MCF 10A (cell line): ENCODE measurements around the gene ARHGAP23. TPM values are rescaled to one million over a fixed set of nuclear protein-coding genes. Genes with fewer than 3 reads are reported as not detected.

Source experiments
- BruUV-seq: library from RNA; stranded (reverse); fragments of 400-500 nt; replicated peaks from 2 replicates; lab custom pipeline; 2021; lab: Mats Ljungman, UMichigan
- CTCF ChIA-PET: fragments of 300-600 bp; sonication (Branson Sonifier 250); formaldehyde crosslinking; extraction: SDS; loops from one replicate; lab custom pipeline; 2021; ENCODE audit warnings: antibody characterized with exemption, inconsistent platforms; lab: Yijun Ruan, JAX
- POLR2A ChIA-PET: fragments of 300-600, 350-650 bp; sonication (Branson Sonifier 250); formaldehyde crosslinking; extraction: SDS; loops from one replicate; lab custom pipeline; 2020; ENCODE audit warnings: antibody characterized with exemption, inconsistent platforms; lab: Yijun Ruan, JAX
- DNase-seq: peaks from one replicate; pipeline ENCODE4 v3.0.0-alpha.2; 2018; ENCODE audit not compliant: unreplicated experiment
- H3K27ac Mint-ChIP-seq: one replicate; pipeline ENCODE4 v1.8.0; 2022; ENCODE audit warnings: mild to moderate bottlenecking, low read depth, mixed read lengths; ENCODE audit not compliant: unreplicated experiment
- H3K27me3 Mint-ChIP-seq: one replicate; pipeline ENCODE4 v1.8.0; 2022; ENCODE audit warnings: mixed read lengths; ENCODE audit not compliant: insufficient read depth, unreplicated experiment
- H3K36me3 Mint-ChIP-seq: one replicate; pipeline ENCODE4 v1.8.0; 2022; ENCODE audit warnings: mild to moderate bottlenecking, moderate library complexity, mixed read lengths; ENCODE audit not compliant: insufficient read depth, unreplicated experiment
- H3K4me1 Mint-ChIP-seq: one replicate; pipeline ENCODE4 v1.8.0; 2022; ENCODE audit warnings: mixed read lengths; ENCODE audit not compliant: insufficient read depth, unreplicated experiment
- H3K4me3 Mint-ChIP-seq: one replicate; pipeline ENCODE4 v1.8.0; 2022; ENCODE audit warnings: mild to moderate bottlenecking, moderate library complexity, mixed read lengths; ENCODE audit not compliant: unreplicated experiment
- H3K9me3 Mint-ChIP-seq: one replicate; pipeline ENCODE4 v1.8.0; 2022; ENCODE audit warnings: mixed read lengths; ENCODE audit not compliant: unreplicated experiment
- CTCF ChIP-seq: fragments of 200-600 bp; IDR thresholded peaks from one replicate; pipeline ENCODE4 v1.8.0; 2022; ENCODE audit warnings: antibody characterized with exemption, mild to moderate bottlenecking; ENCODE audit not compliant: unreplicated experiment
- intact Hi-C: fragments of 100-400 bp; cut with micrococcal nuclease; formaldehyde crosslinking; loops from 2 replicates; pipeline ENCODE4 v1.14.1; 2022
- total RNA-seq: library from RNA; stranded (reverse); gene quantifications from 2 replicates; pipeline ENCODE4 v1.2.3, GENCODE V29; 2022

Gene ARHGAP23
- total RNA-seq, 1 experiment from 2014 or later = 23.2 TPM

- peaks cover 26% of the 10 kb centered on the region for H3K4me1 Mint-ChIP-seq
- peaks cover 6% of the 10 kb centered on the region for H3K36me3 Mint-ChIP-seq
- no peaks in the 10 kb centered on the region for H3K9me3 Mint-ChIP-seq
- ChIA-PET POLR2A (interaction anchor here (0.5 to 3.3 kb wide), 13 partner anchors 17 to 148 kb away, joined by 3 to 62 read pairs (median 5); partner anchors contain the start of genes EPOP and MLLT6), CTCF (interaction anchor here (0.5 to 4.3 kb wide), 16 partner anchors 11 to 947 kb away, joined by 3 to 86 read pairs (median 6); no protein-coding TSS in a partner anchor)
- intact Hi-C loops = no loop called here
- H3K4me3 Mint-ChIP-seq = peak overlapping the region; percentile 97
- no peak for DNase-seq
- no peak for TF ChIP-seq CTCF
- peak overlapping the region; percentile 54 for H3K27ac Mint-ChIP-seq
- no TSS peak for BruUV-seq
- no peaks in the 10 kb centered on the region for H3K27me3 Mint-ChIP-seq
These were observed 129.1 kb downstream of the ARHGAP23 start for GRCh38 chr17:38557396-38557795.

- DNase-seq = peak; percentile 97
- Mint-ChIP-seq H3K4me1 (peaks cover 26% of the 10 kb centered on the region), H3K4me3 (peak overlapping the region; percentile 97), H3K9me3 (no peaks in the 10 kb centered on the region), H3K27ac (peak overlapping the region; percentile 54), H3K27me3 (no peaks in the 10 kb centered on the region), H3K36me3 (peaks cover 6% of the 10 kb centered on the region)
- intact Hi-C loops = loop anchor here (1.0 kb wide), 3 partner anchors 22 to 109 kb away; no protein-coding TSS in a partner anchor
- CTCF ChIA-PET = interaction anchor here (0.5 to 4.3 kb wide), 28 partner anchors 11 to 948 kb away, joined by 3 to 86 read pairs (median 4); no protein-coding TSS in a partner anchor
- BruUV-seq = no TSS peak
- POLR2A ChIA-PET = interaction anchor here (0.5 to 3.3 kb wide), 33 partner anchors 8 to 878 kb away, joined by 3 to 62 read pairs (median 4); partner anchors contain the start of genes EPOP, LASP1 and MLLT6
- TF ChIP-seq CTCF = peak; percentile 75
These were observed 129.8 kb downstream of the ARHGAP23 start for GRCh38 chr17:38557836-38558727.

- DNase-seq = no peak
- BruUV-seq = no TSS peak
- intact Hi-C loops = loop anchor here (1.0 kb wide), 3 partner anchors 22 to 109 kb away; no protein-coding TSS in a partner anchor
- CTCF ChIA-PET = interaction anchor here (0.6 to 4.3 kb wide), 28 partner anchors 12 to 525 kb away, joined by 3 to 86 read pairs (median 4); no protein-coding TSS in a partner anchor
- H3K9me3 Mint-ChIP-seq = no peaks in the 10 kb centered on the region
- POLR2A ChIA-PET = interaction anchor here (0.6 to 3.3 kb wide), 31 partner anchors 8 to 444 kb away, joined by 3 to 62 read pairs (median 4); partner anchors contain the start of genes EPOP, LASP1 and MLLT6
- peaks cover 26% of the 10 kb centered on the region for H3K4me1 Mint-ChIP-seq
- peak overlapping the region; percentile 97 for H3K4me3 Mint-ChIP-seq
- peaks cover 6% of the 10 kb centered on the region for H3K36me3 Mint-ChIP-seq
- TF ChIP-seq CTCF = no peak
- peaks cover 4% of the 10 kb centered on the region for H3K27me3 Mint-ChIP-seq
- H3K27ac Mint-ChIP-seq = peak overlapping the region; percentile 98
These were observed 130.4 kb downstream of the ARHGAP23 start for GRCh38 chr17:38558728-38559050.
